HG02763 (cell line): ENCODE data around the gene ANKRD18B.
"Not testable (repeated sequence)": the region's sequence is repeated elsewhere in the genome, so short reads cannot be mapped to it uniquely, and the experiment has no call there.

Experiments
- ATAC-seq: cut with Tn5 transposase; IDR thresholded peaks from one replicate; pipeline ENCODE4 v1.9.1; 2021; ENCODE audit warnings: mild to moderate bottlenecking, moderate library complexity; ENCODE audit not compliant: unreplicated experiment

Gene ANKRD18B

DNA sequence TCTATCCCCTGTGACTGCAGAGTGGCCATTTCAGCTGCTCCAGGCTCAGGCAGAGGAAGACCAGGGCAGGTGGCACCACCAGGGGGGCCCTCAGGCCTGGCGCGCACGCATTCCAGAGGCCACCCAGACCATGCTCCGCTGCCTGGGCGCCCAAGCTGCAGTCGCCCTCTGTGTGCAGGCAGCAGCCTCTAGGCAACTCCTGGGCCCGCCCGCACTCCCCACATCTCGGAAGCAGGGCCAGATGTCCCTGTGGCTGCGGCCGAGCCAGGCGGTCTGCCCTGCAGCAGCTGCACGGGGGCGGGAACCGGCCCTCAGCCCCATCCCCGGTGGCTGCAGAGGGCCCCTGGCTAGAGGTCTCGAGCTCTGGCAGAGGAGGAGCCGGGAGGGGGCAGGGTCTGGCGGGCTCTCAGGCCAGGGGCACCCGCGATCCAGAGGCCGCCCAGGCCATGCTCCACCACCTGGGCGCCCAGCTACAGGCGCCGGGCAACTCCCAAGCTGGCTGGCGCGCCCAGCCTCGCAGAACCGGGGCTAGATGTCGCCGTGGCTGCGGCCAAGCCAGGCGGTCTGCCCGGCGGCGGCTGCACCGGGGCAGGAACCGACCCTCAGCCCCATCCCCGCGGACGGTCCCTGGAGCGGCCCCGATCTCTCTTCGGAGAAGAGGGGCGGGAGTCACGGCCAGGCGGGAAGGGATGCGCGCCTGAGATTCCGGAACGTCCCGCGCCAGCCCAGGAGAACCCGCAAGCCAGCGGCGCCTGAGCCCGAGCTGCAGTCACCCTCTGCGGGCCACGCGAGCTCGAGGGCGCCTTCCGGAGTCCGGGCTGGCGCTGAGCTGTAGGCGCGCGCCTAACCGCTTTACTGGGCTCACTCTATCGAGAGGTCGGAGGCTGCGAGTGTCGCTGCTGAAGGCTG is at the start of gene ANKRD18B:
TSS of gene ANKRD18B (plus strand) at position 855 of the 909 bp plus-strand sequence. CDS start 239 bp downstream, outside the sequence.
- ATAC-seq, result not testable (repeated sequence)

DNA sequence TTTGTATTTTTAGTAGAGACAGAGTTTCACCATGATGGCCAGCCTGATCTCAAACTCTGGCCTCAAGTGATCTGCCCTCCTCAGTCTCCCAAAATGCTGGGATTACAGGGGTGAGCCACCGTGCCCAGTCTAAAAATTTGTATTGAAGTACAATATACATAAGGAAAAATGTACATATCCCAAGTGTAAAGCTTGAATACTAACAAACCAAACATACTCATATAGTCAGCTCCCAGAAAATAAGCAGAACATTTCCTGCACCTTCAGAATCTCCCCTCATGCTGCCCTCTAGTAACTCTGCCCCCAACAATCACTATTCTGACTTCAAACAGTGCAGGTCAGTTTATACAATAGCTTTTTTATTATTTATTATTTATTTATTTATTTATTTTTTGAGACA is 48.7 kb upstream of the ANKRD18B start:
- no peak for ATAC-seq

DNA sequence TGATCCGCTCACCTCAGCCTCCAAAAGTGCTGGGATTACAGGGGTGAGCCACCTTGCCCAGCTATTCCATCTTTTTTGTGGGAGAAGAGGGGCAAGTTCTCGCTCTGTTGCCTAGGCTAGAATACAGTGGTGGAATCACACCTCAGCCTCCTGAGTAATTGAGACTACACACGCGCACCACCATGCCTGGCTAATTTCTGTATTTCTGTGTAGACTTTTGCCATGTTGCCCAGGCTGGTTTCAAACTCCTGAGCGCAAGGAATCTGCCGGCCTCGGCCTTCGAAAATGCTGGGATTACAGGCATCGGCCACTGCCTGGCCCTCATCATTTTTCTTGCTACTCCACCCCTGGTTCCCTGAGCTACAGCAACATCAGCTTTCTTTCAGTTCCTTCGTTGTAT is 47.5 kb upstream of the ANKRD18B start:
- no peak for ATAC-seq

DNA sequence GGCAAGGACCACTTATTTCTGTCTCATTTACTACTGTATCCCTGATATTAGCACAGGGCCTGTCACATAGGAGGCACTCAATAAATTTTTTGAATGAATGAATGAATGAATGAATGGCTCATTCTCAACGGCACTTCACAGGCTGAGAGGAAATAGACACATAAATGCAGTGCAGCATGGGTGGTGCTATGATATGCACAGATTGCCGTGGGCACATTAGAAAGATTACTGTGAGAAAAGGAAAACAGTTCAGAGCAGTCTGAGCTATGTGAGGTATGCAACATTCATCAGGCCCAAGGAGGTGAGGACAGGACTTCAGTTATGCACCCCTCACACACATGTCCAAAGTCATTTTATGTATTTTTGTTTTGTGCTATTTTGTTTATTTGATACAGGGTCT is 43.9 kb upstream of the ANKRD18B start:
- ATAC-seq, result no peak

DNA sequence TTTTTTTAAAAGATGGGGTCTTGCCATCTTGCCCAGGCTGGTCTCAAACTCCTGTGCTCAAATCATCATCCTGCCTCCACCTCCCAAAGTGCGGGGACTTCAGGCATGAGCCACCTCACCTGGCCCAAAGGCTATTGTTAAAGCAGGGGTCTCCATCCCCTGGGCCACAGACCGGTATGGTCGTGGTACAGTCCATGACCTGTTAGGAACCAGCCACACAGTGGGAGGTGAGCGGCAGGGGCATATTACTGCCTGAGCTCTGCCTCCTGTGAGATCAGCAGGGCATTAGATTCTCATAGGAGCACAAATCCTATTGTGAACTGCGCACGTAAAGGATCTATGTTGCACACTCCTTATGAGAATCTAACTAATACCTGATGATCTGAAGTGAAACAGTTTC is 43.1 kb upstream of the ANKRD18B start:
- no peak for ATAC-seq

DNA sequence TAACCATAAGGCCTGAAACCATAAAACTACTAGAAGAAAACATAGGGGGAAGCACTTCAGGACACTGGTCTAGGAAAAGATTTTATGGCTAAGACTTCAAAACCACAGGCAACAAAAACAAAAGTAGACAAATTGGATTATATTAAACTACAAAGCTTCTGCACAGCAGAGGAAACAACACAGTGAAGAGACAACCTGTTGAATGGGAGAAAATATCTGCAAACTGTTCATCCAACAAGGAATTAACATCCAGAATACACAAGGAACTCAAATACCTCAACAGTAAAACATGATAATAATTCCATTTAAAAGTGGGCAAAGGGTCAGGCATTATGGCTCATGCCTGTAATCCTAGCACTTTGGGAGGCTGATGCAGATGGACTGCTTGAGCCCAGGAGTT is 38.7 kb upstream of the ANKRD18B start:
- ATAC-seq, result not testable (repeated sequence)

DNA sequence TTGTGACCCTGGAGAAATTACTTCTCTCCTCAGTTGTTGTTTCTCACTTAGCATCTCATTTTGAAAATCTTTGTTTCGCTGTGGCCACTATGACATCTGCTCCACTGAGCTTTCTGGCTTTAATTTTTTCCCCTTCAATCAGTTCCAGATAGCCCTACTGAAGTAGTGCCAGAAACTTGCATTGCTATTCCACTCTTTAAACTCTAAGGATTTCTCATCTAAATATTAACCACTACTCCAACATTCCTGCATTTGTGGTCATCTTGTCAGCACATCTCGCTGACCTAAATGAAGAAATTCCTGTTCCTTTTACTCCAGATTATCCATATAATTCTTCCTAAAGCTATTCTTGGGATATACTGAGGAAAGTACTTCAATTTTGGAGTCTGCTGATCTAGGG is 35.0 kb upstream of the ANKRD18B start:
- ATAC-seq, result no peak

DNA sequence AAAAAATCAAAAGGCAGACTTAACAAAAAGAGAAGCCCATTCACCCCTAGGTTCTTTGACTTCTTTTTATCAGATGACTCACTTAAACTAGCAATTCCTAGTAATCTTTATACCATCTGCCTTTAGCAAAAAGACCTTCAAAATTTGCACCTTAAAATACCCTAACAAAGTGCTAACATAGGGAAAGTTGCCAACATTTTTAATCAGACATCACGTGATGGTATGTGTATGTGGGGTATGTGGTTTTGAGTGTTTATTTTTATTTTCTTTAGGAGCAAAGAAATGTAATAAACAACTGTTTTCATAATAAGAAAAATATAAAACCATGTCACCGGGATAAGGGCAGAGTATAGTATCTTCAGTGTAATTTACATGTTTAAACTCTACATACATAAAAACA is 30.2 kb upstream of the ANKRD18B start:
- not testable (repeated sequence) for ATAC-seq

DNA sequence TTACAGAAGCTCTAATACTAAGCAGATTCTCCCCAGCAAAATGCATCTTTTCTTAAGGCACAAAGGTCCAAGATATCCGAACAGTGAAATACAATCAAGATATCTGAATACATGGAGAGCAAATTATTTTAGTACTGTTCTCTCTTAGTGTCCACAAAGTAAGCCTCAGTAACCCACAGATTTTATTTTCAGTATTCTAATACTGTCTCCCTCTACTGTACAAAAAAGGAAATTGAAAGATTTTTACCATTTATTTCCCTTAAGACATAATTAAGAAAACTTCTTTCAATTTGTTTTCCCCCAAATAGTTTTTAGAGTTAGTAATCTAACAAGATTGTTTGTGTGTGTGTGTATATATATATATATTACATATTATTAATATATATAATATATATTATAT is 25.7 kb upstream of the ANKRD18B start:
- no peak for ATAC-seq

DNA sequence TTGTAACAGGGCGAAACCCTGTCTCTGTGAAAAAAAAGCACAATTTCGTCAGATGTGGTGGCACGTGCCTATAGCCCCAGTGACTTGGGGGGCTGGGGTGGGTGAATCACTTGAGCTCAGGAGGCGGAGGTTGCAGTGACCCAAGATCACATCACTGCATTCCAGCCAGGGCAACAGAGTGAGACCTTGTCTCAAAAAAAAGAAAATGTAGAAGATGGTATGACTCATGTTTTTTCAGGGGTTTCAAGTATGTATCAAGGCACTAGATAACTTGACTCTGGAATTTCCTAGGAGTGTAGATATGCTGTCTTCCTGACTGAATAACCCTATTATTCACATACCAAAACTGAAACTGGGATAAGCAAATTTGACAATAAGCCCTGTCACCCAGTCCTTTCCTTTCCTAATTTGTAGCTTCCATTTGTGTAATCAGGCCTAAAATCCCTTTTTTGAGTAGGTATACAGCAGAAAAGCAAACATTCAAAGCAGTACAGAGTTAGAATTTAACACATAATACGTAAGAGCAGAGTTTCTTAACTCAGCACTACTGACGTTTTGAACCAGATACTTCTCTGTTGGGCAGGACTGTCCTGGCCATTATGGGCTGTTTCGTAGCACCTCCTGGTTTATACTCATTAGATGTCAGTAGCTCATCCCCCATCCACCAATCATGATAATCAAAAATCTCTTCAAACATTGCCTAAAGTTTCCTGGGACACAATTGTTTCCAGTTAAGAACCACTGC is 17.3 kb upstream of the ANKRD18B start:
- no peak for ATAC-seq

DNA sequence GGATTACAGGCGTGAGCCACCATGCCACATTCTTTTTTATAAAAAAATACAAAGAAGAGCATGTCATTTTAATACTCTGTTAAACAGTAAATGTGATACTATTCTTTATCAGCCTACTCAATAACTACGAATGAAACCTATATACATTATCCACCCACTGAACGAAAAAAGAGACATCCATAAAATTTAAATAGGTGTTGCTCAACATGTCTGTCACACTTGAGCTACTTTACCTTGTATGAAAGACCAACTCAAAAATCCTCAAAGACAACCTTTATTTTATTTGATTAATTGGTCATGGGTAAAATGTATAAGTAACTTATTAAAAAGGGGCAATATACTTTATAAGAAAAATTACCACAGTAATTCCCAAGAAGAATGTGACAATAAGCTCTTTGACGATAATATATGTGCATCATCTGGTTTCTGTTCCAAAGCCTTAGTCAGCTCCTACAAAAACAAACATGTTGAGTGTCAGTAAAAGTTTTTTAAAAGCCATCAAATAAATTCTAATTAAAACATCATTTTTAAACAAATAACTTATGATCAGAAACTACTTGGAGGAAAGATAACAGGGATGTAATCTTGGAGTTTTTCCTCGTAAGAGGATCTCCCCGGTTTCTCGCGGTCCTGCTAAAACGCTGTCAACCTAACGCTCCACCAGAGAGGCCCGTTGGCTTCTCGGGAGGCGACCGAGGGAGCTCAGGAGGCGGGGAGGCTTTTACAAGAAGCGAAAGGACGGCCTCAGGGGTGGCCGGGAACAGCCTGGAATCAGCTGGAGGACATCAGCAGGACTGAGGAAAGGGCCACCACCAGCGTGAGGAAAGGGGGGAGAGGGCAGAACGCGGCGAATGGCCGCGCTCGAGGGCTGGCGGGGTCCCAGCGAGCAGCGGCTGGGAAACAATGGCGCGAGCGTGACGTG is 13.5 kb upstream of the ANKRD18B start:
- no peak for ATAC-seq

DNA sequence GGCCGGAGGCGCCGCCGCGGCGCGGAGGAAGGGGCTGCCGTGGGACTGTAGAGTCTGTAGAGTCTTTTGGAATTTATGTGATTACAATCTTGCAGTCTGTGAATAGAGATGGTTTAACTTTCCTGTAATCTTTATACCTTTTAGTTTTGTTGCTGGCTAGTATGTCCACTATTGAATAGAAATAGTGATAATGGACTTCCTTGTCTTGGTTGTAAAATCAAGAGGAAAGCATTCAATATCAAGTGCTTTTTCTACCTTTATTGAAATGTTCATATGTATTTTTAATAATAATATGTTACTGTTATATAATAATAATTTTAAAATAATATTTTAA is 12.9 kb upstream of the ANKRD18B start:
- not testable (repeated sequence) for ATAC-seq

DNA sequence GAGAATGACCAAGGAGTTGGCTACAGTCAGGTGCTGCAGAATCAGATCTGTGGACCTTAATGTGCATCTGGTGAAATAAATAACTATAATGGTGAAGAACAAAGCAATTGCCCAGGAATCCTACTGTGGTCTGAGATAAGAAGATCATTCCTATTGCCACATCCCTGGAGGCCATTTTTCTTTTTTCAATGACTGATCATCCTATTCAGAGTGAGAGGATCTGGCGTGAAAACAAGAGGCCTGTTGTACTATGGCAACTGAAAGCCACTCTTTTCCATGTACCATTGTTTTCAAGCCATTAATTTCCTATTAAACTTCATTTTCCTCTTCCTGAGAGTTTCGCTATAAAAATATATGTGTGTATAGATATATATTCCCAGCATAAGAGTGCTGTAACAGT is 11.5 kb upstream of the ANKRD18B start:
- ATAC-seq, result not testable (repeated sequence)

DNA sequence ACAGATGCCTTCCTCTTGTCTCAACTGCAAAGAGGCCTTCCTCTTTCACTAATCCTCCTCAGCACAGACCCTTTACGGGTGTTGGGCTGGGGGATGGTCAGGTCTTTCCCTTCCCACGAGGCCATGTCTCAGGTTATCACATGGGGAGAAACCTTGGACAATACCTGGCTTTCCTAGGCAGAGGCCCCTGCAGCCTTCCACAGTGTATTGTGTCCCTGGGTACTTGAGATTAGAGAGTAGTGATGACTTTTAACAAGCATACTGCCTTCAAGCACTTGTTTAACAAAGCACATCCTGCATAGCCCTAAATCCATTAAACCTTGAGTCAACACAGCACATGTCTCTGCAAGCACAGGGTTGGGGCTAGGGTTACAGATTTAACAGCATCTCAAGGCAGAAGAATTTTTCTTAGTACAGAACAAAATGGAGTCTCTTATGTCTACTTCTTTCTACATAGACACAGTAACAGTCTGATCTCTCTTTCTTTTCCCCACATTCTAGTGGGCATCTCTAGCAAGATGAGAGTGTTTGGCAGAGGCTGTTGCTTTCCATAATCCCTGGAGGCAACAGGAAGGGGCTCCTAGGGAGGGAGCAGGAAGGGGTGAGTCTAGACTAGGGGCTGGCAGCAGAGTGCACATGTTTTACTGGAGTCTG is 8.6 kb upstream of the ANKRD18B start:
- ATAC-seq, result not testable (repeated sequence)

DNA sequence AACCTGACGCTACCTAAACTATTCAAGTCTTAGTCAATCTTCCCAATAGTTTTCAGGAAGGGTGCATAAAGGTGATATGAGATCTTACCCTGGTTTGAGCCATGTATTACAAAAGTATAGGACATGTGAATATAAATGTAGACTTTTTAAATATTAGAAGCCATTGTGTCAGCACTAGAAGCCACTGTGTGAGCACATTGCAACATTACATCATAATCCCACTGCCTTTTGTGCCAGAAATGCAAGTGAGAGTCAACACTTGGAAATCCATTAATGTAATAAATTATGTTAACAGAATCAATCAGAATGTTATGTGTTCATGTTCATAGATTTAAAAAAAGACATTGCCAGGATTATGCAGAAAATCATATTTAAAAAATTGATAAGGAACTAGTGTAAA is 7.7 kb upstream of the ANKRD18B start:
- not testable (repeated sequence) for ATAC-seq

DNA sequence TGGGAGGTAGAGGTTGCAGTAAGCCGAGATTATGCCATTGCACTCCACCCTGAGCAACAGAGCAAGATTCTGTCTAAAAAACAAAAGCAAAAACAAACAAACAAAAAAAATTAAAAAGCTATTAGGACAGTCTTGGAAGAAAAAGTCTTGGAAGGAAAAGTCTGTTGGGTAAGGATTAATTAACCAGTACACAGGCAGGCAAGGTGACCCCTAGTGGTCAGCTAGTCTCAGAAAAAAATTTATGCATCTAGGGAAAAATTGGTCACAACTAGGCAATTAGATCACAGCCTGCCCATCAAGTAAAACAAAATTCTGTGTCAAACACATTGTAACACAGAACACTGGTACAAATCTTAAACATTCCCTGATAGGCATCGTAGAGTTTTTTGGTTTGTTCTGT is 6.7 kb upstream of the ANKRD18B start:
- no peak for ATAC-seq

DNA sequence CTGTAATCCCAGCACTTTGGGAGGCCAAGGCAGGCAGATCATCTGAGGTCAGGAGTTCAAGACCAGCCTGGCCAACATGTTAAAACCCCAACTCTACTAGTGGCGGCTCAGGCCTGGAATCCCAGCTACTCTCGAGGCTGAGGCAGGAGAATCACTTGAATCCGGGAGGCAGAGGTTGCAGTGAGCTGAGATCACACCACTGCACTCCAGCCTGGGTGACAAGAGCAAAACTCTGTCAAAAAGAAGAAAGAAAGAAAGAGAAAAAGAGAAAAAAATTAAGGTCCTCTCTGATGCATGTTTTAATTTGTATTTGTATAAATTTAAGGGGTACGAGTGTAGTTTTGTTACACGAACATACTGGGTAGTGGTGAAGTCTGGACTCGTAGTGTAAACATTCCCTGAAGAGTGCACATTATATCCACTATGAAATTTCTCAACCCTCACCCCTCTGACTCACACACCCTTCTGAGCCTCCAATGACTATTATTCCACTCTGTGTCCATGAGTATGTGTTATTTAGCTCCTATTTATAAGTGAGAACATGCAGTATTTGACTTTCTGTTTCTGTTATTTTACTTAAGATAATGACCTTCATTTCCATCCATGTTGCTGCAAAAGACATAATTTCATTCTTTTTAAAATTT is 6.0 kb upstream of the ANKRD18B start:
- ATAC-seq, result not testable (repeated sequence)

DNA sequence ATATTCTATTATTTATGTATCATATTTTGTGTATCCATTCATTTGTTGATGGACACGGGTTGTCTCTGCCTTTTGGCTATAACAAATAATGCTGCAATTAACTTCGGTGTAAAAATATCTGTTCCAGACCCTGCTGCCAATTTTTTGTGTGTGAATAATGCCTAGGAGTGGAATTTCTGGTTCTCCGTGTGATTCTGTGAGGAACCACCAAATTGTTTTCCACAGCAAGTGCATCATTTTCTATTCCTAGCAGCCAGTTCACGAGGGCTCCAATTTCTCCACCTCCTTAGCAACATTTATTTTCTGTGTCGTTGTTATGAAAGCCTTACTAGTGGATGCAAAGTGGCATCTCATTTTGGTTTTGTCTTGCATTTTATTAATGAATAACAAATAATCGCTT is 2.2 kb upstream of the ANKRD18B start:
- not testable (repeated sequence) for ATAC-seq

DNA sequence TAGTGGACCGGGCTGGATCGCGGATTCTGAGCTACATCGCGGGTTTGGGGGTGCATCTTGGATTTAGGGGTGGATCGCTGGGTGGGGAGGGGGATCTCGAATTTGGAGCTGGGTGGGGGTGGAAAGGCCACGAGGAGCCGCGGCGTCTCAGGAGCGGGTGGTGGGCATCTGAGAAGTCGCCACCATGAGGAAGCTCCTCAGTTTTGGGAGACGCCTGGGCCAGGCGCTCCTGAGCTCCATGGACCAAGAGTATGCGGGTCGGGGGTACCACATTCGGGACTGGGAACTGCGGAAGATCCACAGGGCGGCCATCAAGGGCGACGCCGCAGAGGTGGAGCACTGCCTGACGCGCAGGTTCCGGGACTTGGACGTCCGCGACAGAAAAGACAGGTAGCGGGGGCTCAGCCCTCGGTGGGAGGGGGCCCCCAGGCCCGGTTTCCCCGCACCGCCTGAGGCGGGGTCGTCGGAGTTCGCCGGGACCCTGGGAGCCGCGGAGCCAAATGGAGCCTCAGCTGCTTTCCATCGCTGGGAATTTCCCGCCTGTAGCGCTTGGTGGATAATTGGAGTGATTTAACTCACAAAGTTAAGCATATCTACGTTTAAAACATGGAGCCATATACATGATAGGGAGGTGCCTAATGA is 376 bp downstream of the ANKRD18B start:
- ATAC-seq, result no peak

DNA sequence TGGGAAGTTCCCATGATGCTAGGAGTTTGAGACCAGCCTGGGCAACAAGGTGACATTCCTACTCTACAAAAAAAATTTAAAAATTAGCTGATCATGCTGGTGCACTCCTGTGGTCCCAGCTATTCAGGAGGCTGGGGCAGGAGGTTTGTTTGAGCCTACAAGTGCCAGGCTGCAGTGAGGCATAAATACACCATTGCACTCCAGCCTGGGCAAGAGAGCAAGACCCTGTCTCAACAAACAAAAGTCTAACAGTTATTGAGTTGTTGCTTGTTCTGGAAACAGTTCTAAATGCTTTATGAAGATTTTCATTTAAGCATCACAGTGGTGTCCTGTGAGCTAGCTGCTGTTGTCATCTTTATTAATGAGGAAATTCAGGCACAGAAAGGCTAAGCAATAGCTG is 4.0 kb downstream of the ANKRD18B start:
- not testable (repeated sequence) for ATAC-seq
